ENCODE results near the gene H6PD. TPM values are rescaled to one million over a fixed set of nuclear protein-coding genes. Genes with fewer than 3 reads are reported as not detected.
A peak's percentile ranks its signal among the peaks of the same experiment; 100 is the strongest.

The H6PD gene
- polyA plus RNA-seq, 4 donors: 2.7 to 50.1 (median 14.3) TPM

- no peaks in the 10 kb centered on the region for H3K27me3 ChIP-seq (ENCODE audit: control insufficient read depth in 3 of 3, insufficient read depth in 3 of 3, low read length in 3 of 3)
- peak overlapping the region in 1 of 3 donors; percentile 64 for H3K27ac ChIP-seq (ENCODE audit: low read depth in 1 of 3, low read length in 2 of 3)
- H3K9me3 ChIP-seq (ENCODE audit: control insufficient read depth in 2 of 2, insufficient read depth in 1 of 2, low read depth in 1 of 2, low read length in 1 of 2): no peaks in the 10 kb centered on the region
- peaks cover 11 to 35% (median 16%) of the 10 kb centered on the region in 3 donors for H3K4me1 ChIP-seq (ENCODE audit: control insufficient read depth in 3 of 3, insufficient read depth in 2 of 3, low read depth in 1 of 3, low read length in 2 of 3)
- H3K36me3 ChIP-seq (ENCODE audit: control insufficient read depth in 3 of 3, insufficient read depth in 2 of 3, low read depth in 1 of 3, low read length in 3 of 3): peaks cover 0 to 50% (median 0%) of the 10 kb centered on the region in 3 donors
- H3K4me3 ChIP-seq (ENCODE audit: low read depth in 1 of 3, low read length in 3 of 3): no peak overlapping the region
- FAIRE-seq (no peak), DNase-seq (no peak)
- WGBS, 3 donors: 50 to 58% (median 50%) methylated on average over 20 of the region's 20 CpGs
These were observed 81.0 kb downstream of the H6PD start for GRCh38 chr1:9315411-9316079.

DNA sequence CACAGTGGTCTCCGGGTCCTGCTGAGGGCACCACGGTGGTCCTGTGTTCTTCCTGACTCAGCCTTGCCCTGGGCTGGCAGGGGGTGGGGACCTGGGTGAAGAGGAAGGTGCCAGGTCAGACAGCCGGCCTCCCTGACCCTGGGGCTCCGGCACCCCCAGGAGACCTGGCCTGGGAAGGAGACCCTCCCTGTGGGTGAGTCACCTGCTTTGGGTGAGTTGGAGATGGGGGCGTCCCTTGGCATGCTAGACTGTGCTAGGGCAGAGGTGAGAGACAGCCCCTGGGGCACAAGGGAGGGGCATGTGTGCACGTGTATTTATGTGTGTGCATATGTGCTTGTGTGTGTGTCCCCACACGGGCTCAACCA, 81.5 kb downstream of the H6PD start:
- Histone ChIP-seq H3K27me3 (ENCODE audit: control insufficient read depth in 3 of 3, insufficient read depth in 3 of 3, low read length in 3 of 3) (no peaks in the 10 kb centered on the region), H3K4me1 (ENCODE audit: control insufficient read depth in 3 of 3, insufficient read depth in 2 of 3, low read depth in 1 of 3, low read length in 2 of 3) (peaks cover 13 to 40% (median 19%) of the 10 kb centered on the region in 3 donors), H3K9me3 (ENCODE audit: control insufficient read depth in 2 of 2, insufficient read depth in 1 of 2, low read depth in 1 of 2, low read length in 1 of 2) (no peaks in the 10 kb centered on the region), H3K27ac (ENCODE audit: low read depth in 1 of 3, low read length in 2 of 3) (peak overlapping the region in 1 of 3 donors; percentile 64), H3K4me3 (ENCODE audit: low read depth in 1 of 3, low read length in 3 of 3) (no peak overlapping the region), H3K36me3 (ENCODE audit: control insufficient read depth in 3 of 3, insufficient read depth in 2 of 3, low read depth in 1 of 3, low read length in 3 of 3) (peaks cover 0 to 53% (median 0%) of the 10 kb centered on the region in 3 donors)
- WGBS, 3 donors: 46 to 61% (median 60%) methylated on average over 7 of the region's 7 CpGs
- FAIRE-seq: no peak
- DNase-seq: no peak

DNA sequence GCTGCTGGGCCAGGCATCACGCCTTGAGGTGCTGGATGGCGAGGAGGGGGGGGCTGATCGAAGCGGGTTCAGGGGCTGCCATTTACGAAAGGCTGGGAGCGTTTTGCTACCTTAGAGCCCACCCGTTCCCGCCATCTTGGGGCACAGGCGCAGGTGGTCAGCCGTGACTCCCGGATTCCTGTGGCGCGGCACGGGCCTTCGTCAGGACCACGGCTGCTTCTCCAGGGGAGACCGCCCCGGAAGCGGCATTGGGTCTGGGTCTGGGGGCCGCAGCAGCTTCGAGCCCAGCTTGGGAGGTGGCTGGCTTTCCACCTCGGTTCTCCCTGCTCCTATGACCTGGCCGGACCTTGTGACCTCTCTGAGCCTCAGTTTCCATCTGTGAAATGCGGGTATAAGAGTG, 81.9 kb downstream of the H6PD start:
- 94 to 96% (median 96%) methylated on average over 24 of the region's 24 CpGs for WGBS, 3 donors
- Histone ChIP-seq H3K27me3 (ENCODE audit: control insufficient read depth in 3 of 3, insufficient read depth in 3 of 3, low read length in 3 of 3) (no peaks in the 10 kb centered on the region), H3K27ac (ENCODE audit: low read depth in 1 of 3, low read length in 2 of 3) (peak overlapping the region in 2 of 3 donors; percentile 13 to 64), H3K36me3 (ENCODE audit: control insufficient read depth in 3 of 3, insufficient read depth in 2 of 3, low read depth in 1 of 3, low read length in 3 of 3) (peaks cover 0 to 53% (median 0%) of the 10 kb centered on the region in 3 donors), H3K4me1 (ENCODE audit: control insufficient read depth in 3 of 3, insufficient read depth in 2 of 3, low read depth in 1 of 3, low read length in 2 of 3) (peaks cover 13 to 44% (median 19%) of the 10 kb centered on the region in 3 donors), H3K4me3 (ENCODE audit: low read depth in 1 of 3, low read length in 3 of 3) (no peak overlapping the region), H3K9me3 (ENCODE audit: control insufficient read depth in 2 of 2, insufficient read depth in 1 of 2, low read depth in 1 of 2, low read length in 1 of 2) (no peaks in the 10 kb centered on the region)
- DNase-seq (no peak), FAIRE-seq (no peak)

- no peak for DNase-seq
- Histone ChIP-seq H3K4me1 (ENCODE audit: control insufficient read depth in 3 of 3, insufficient read depth in 2 of 3, low read depth in 1 of 3, low read length in 2 of 3) (peaks cover 13 to 50% (median 19%) of the 10 kb centered on the region in 3 donors), H3K4me3 (ENCODE audit: low read depth in 1 of 3, low read length in 3 of 3) (no peak overlapping the region), H3K27me3 (ENCODE audit: control insufficient read depth in 3 of 3, insufficient read depth in 3 of 3, low read length in 3 of 3) (no peaks in the 10 kb centered on the region), H3K9me3 (ENCODE audit: control insufficient read depth in 2 of 2, insufficient read depth in 1 of 2, low read depth in 1 of 2, low read length in 1 of 2) (no peaks in the 10 kb centered on the region), H3K27ac (ENCODE audit: low read depth in 1 of 3, low read length in 2 of 3) (peak overlapping the region in 2 of 3 donors; percentile 13 to 46), H3K36me3 (ENCODE audit: control insufficient read depth in 3 of 3, insufficient read depth in 2 of 3, low read depth in 1 of 3, low read length in 3 of 3) (peaks cover 0 to 53% (median 0%) of the 10 kb centered on the region in 3 donors)
- 85 to 89% (median 86%) methylated on average over 7 of the region's 7 CpGs for WGBS, 3 donors
- no peak for FAIRE-seq
These were observed 82.5 kb downstream of the H6PD start for GRCh38 chr1:9317072-9317471.

DNA sequence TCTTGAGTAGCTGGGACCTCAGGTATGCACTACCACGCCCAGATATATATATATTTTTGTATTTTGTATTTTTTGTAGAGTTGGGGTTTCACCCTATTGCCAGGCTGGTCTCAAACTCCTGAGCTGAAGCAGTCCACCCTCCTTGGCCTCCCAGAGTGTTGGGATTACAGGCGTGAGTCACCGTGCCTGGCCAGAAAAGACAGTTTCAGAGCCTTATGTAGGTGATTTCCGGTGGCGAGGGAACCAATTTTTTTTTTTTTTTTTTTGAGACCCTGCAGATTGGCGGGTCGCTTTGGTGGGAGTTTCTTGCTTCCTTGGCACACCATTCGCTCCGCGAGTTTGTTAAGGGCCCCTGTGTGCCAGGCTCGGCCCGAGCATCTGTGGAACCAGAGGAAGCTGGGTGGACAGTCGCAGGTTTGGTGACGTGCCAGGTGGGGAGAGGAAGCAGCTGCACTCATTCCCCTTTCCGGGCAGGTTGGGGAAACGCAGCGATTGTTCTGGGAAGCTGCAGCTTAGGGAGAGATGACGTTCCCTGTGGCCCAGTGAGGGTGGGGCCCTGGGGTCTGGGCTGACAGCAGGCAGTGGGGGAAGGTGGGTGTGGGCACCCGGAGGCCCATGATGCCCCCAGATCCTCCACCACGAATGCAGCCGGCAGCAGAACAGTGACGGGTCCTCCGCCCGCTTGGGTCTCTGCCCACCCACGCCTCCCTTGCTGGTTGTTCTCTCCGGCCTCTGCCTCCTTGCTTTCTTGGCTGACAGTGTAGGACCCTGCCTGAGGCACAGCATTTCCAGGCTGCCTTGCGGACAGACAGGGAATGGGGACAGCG, 83.2 kb downstream of the H6PD start:
- Histone ChIP-seq H3K27me3 (ENCODE audit: control insufficient read depth in 3 of 3, insufficient read depth in 3 of 3, low read length in 3 of 3) (no peaks in the 10 kb centered on the region), H3K4me1 (ENCODE audit: control insufficient read depth in 3 of 3, insufficient read depth in 2 of 3, low read depth in 1 of 3, low read length in 2 of 3) (peaks cover 13 to 55% (median 19%) of the 10 kb centered on the region in 3 donors), H3K4me3 (ENCODE audit: low read depth in 1 of 3, low read length in 3 of 3) (no peak overlapping the region), H3K36me3 (ENCODE audit: control insufficient read depth in 3 of 3, insufficient read depth in 2 of 3, low read depth in 1 of 3, low read length in 3 of 3) (peaks cover 0 to 57% (median 0%) of the 10 kb centered on the region in 3 donors), H3K9me3 (ENCODE audit: control insufficient read depth in 2 of 2, insufficient read depth in 1 of 2, low read depth in 1 of 2, low read length in 1 of 2) (no peaks in the 10 kb centered on the region), H3K27ac (ENCODE audit: low read depth in 1 of 3, low read length in 2 of 3) (peak overlapping the region in 2 of 3 donors; percentile 0 to 46)
- 47 to 67% (median 66%) methylated on average over 25 to 28 of the region's 28 CpGs for WGBS, 3 donors
- FAIRE-seq: no peak
- no peak for DNase-seq

DNA sequence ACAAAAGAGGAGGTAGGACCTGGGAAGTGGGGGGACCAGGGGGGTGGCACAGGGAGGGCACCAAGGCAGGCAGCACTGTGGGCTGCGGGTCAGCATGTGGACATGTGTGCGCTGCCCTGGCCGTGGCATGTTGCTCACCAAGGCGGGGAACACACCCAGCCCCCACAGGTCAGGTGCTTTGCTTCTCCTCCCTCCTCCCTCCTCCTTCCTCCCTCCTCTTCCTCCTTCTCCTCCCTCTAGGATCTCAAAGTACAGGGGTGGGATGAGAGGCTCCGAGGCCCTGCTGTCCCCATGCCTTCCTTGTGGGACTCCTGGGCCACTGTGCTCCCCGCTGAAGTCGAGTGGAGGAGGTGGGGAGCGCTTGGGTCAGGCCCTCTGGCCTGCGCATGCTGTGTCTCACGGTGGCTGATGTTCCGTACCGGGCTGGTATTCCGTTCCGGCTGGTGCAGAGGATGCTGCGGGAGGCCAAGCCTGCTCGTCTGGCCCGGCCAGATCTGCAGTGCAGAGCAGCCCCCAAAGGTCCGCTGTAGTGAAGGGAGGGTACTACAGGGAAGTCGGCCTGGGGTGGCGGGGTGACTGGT, 84.7 kb downstream of the H6PD start:
- FAIRE-seq (no peak), DNase-seq (peak in 1 of 2 donors; percentile 56)
- Histone ChIP-seq H3K27me3 (ENCODE audit: control insufficient read depth in 3 of 3, insufficient read depth in 3 of 3, low read length in 3 of 3) (no peaks in the 10 kb centered on the region), H3K36me3 (ENCODE audit: control insufficient read depth in 3 of 3, insufficient read depth in 2 of 3, low read depth in 1 of 3, low read length in 3 of 3) (peaks cover 0 to 69% (median 0%) of the 10 kb centered on the region in 3 donors), H3K27ac (ENCODE audit: low read depth in 1 of 3, low read length in 2 of 3) (peak overlapping the region; percentile 24 to 76 (median 56)), H3K9me3 (ENCODE audit: control insufficient read depth in 2 of 2, insufficient read depth in 1 of 2, low read depth in 1 of 2, low read length in 1 of 2) (no peaks in the 10 kb centered on the region), H3K4me1 (ENCODE audit: control insufficient read depth in 3 of 3, insufficient read depth in 2 of 3, low read depth in 1 of 3, low read length in 2 of 3) (peaks cover 13 to 55% (median 19%) of the 10 kb centered on the region in 3 donors), H3K4me3 (ENCODE audit: low read depth in 1 of 3, low read length in 3 of 3) (no peak overlapping the region)
- 60 to 76% (median 63%) methylated on average over 19 to 20 of the region's 20 CpGs for WGBS, 3 donors

DNA sequence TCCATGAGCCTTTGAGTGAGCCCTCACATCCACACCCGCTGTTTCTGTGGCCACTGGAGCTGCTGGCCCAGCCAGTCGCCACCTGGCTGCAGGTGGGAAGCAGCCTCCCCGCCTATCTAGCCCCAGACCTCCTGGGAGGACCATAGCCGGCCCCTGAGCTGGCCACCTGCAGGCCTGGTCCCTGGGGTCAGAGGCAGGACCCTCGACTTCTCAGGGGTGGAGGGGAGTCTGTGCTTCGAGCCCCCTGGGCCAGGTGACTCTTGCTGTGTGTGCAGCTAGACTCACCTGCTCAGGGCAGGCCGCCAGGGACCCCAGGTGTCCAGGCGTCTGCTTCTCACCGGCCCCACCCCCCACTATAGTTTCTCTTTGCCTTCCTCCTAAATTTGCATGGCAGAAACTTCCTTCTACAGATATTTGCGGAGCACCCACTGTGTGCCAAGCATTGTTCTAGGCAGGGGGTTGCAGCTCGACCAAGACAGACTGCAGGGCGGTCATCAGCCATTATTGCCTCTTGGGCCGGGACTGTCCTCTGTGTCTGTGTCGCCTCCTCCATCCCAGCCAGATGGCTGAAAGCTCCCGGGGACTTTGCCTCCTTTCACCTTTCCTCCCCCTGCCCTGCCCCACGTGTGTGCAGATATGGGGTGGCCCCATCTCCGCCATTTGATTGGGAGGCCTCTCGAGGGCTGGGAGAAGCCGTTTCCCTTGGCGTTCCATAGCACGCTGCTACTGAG, 85.4 kb downstream of the H6PD start:
- H3K4me1 ChIP-seq (ENCODE audit: control insufficient read depth in 3 of 3, insufficient read depth in 2 of 3, low read depth in 1 of 3, low read length in 2 of 3): peaks cover 13 to 55% (median 18%) of the 10 kb centered on the region in 3 donors
- peak overlapping the region in 1 of 3 donors; percentile 3 for H3K4me3 ChIP-seq (ENCODE audit: low read depth in 1 of 3, low read length in 3 of 3)
- H3K27ac ChIP-seq (ENCODE audit: low read depth in 1 of 3, low read length in 2 of 3): peak overlapping the region; percentile 24 to 76 (median 56)
- FAIRE-seq (no peak), DNase-seq (peak; percentile 89)
- H3K9me3 ChIP-seq (ENCODE audit: control insufficient read depth in 2 of 2, insufficient read depth in 1 of 2, low read depth in 1 of 2, low read length in 1 of 2): no peaks in the 10 kb centered on the region
- H3K36me3 ChIP-seq (ENCODE audit: control insufficient read depth in 3 of 3, insufficient read depth in 2 of 3, low read depth in 1 of 3, low read length in 3 of 3): peaks cover 0 to 69% (median 0%) of the 10 kb centered on the region in 3 donors
- no peaks in the 10 kb centered on the region for H3K27me3 ChIP-seq (ENCODE audit: control insufficient read depth in 3 of 3, insufficient read depth in 3 of 3, low read length in 3 of 3)
- 15 to 54% (median 45%) methylated on average over 20 to 21 of the region's 21 CpGs for WGBS, 3 donors

Data from small intestine (tissue), 7 donors.